Measurements from ENCODE around the gene AK1. TPM values are rescaled to one million over a fixed set of nuclear protein-coding genes. Genes with fewer than 3 reads are reported as not detected.

The AK1 gene
- total and polyA plus RNA-seq, 10 of the 15 experiments (the other 5 are each of a cell fraction or from before 2014, with no cell fraction given), result 0.23 to 3.1 (median 1.8) TPM

DNA sequence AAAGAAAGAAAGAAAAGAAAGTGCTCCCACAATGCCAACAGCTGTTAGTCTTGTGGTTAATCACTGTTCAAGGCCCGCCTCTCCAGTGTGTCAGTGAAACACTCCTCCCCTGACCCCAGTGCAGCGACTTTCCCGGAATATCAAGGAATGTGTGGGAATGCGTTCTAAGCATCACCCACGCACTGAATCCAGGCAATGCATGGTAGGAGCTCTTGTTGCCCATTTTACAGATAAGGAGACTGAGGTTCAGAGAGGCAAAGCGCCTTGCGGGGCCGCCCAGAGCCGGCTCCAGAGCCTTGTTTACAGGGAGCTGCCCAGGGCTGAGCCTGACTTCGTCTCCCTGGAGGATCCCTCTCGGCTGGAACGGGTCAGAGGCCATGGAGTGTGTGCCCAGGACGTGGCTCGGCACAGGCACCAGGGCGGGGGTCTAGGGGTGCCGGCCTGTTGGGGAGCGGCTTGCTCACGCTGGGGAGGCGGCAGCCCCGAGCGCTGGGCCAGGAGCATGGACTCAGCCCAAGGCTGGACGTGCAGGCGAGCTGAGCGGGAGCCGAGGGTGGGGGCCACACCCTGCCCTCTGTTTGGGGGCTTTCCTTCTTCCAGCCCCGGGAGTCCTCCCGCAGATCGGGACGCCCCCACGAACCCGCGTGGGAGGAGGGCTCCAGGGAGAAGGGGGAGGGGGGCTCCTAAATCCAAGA lies 21.1 kb upstream of the AK1 start (continued):
- TF ChIP-seq, protein P1, sequence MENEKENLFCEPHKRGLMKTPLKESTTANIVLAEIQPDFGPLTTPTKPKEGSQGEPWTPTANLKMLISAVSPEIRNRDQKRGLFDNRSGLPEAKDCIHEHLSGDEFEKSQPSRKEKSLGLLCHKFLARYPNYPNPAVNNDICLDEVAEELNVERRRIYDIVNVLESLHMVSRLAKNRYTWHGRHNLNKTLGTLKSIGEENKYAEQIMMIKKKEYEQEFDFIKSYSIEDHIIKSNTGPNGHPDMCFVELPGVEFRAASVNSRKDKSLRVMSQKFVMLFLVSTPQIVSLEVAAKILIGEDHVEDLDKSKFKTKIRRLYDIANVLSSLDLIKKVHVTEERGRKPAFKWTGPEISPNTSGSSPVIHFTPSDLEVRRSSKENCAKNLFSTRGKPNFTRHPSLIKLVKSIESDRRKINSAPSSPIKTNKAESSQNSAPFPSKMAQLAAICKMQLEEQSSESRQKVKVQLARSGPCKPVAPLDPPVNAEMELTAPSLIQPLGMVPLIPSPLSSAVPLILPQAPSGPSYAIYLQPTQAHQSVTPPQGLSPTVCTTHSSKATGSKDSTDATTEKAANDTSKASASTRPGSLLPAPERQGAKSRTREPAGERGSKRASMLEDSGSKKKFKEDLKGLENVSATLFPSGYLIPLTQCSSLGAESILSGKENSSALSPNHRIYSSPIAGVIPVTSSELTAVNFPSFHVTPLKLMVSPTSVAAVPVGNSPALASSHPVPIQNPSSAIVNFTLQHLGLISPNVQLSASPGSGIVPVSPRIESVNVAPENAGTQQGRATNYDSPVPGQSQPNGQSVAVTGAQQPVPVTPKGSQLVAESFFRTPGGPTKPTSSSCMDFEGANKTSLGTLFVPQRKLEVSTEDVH (IDR thresholded peaks at IDR 0.05; ENCODE audit: low read depth, partially characterized antibody), result no peak
- TF ChIP-seq ETV6 (conservative IDR thresholded peaks at IDR 0.05 in 1 of 2, IDR thresholded peaks at IDR 0.05 in 1 of 2; ENCODE audit: borderline replicate concordance in 1 of 2, low read depth in 1 of 2) (no peak), HDGF (IDR thresholded peaks at IDR 0.05) (peak; percentile 39; the same call in 1 of the 2 replicates), BHLHE40 (IDR thresholded peaks at IDR 0.05; ENCODE audit: borderline replicate concordance in 1 of 2, low read depth in 2 of 2, low read length in 1 of 2) (0 out of 4 replicates have a peak, but pooled peaks of 1 of the 2 experiments have one; percentile 5), ZZZ3 (IDR thresholded peaks at IDR 0.05; ENCODE audit: control insufficient read depth, insufficient read length, low read depth) (no peak), BACH1 (IDR thresholded peaks at IDR 0.05; ENCODE audit: borderline replicate concordance) (0 out of 2 replicates have a peak, but pooled peaks have one; percentile 36), TCF7 (IDR thresholded peaks at IDR 0.05; ENCODE audit: borderline replicate concordance) (no peak), CBX3 (IDR thresholded peaks at IDR 0.05; ENCODE audit: borderline replicate concordance, low read depth) (no peak), ZNF24 (IDR thresholded peaks at IDR 0.05) (no peak), RBBP5 (conservative IDR thresholded peaks at IDR 0.05) (no peak)
- TF ChIP-seq, protein P2, sequence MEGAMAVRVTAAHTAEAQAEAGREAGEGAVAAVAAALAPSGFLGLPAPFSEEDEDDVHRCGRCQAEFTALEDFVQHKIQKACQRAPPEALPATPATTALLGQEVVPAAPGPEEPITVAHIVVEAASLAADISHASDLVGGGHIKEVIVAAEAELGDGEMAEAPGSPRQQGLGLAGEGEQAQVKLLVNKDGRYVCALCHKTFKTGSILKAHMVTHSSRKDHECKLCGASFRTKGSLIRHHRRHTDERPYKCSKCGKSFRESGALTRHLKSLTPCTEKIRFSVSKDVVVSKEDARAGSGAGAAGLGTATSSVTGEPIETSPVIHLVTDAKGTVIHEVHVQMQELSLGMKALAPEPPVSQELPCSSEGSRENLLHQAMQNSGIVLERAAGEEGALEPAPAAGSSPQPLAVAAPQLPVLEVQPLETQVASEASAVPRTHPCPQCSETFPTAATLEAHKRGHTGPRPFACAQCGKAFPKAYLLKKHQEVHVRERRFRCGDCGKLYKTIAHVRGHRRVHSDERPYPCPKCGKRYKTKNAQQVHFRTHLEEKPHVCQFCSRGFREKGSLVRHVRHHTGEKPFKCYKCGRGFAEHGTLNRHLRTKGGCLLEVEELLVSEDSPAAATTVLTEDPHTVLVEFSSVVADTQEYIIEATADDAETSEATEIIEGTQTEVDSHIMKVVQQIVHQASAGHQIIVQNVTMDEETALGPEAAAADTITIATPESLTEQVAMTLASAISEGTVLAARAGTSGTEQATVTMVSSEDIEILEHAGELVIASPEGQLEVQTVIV (IDR thresholded peaks at IDR 0.05; ENCODE audit: borderline replicate concordance, partially characterized antibody), result no peak
- TF ChIP-seq, protein P3, sequence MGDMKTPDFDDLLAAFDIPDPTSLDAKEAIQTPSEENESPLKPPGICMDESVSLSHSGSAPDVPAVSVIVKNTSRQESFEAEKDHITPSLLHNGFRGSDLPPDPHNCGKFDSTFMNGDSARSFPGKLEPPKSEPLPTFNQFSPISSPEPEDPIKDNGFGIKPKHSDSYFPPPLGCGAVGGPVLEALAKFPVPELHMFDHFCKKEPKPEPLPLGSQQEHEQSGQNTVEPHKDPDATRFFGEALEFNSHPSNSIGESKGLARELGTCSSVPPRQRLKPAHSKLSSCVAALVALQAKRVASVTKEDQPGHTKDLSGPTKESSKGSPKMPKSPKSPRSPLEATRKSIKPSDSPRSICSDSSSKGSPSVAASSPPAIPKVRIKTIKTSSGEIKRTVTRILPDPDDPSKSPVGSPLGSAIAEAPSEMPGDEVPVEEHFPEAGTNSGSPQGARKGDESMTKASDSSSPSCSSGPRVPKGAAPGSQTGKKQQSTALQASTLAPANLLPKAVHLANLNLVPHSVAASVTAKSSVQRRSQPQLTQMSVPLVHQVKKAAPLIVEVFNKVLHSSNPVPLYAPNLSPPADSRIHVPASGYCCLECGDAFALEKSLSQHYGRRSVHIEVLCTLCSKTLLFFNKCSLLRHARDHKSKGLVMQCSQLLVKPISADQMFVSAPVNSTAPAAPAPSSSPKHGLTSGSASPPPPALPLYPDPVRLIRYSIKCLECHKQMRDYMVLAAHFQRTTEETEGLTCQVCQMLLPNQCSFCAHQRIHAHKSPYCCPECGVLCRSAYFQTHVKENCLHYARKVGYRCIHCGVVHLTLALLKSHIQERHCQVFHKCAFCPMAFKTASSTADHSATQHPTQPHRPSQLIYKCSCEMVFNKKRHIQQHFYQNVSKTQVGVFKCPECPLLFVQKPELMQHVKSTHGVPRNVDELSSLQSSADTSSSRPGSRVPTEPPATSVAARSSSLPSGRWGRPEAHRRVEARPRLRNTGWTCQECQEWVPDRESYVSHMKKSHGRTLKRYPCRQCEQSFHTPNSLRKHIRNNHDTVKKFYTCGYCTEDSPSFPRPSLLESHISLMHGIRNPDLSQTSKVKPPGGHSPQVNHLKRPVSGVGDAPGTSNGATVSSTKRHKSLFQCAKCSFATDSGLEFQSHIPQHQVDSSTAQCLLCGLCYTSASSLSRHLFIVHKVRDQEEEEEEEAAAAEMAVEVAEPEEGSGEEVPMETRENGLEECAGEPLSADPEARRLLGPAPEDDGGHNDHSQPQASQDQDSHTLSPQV (IDR thresholded peaks at IDR 0.05), result no peak
- TF ChIP-seq, protein P4, sequence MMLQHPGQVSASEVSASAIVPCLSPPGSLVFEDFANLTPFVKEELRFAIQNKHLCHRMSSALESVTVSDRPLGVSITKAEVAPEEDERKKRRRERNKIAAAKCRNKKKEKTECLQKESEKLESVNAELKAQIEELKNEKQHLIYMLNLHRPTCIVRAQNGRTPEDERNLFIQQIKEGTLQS (IDR thresholded peaks at IDR 0.05; ENCODE audit: borderline replicate concordance, extremely low read depth, low read depth, low read length), result no peak
- TF ChIP-seq, protein P5, sequence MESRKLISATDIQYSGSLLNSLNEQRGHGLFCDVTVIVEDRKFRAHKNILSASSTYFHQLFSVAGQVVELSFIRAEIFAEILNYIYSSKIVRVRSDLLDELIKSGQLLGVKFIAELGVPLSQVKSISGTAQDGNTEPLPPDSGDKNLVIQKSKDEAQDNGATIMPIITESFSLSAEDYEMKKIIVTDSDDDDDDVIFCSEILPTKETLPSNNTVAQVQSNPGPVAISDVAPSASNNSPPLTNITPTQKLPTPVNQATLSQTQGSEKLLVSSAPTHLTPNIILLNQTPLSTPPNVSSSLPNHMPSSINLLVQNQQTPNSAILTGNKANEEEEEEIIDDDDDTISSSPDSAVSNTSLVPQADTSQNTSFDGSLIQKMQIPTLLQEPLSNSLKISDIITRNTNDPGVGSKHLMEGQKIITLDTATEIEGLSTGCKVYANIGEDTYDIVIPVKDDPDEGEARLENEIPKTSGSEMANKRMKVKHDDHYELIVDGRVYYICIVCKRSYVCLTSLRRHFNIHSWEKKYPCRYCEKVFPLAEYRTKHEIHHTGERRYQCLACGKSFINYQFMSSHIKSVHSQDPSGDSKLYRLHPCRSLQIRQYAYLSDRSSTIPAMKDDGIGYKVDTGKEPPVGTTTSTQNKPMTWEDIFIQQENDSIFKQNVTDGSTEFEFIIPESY (IDR thresholded peaks at IDR 0.05), result peak; percentile 71; the same call in 1 of the 2 replicates

Data from GM12878 (cell line).